ENCODE measurements around the gene PRAMEF10. TPM values are rescaled to one million over a fixed set of nuclear protein-coding genes. Genes with fewer than 3 reads are reported as not detected.
"Not testable (repeated sequence)": the region's sequence is repeated elsewhere in the genome, so short reads cannot be mapped to it uniquely, and the experiment has no call there.

The PRAMEF10 gene, protein sequence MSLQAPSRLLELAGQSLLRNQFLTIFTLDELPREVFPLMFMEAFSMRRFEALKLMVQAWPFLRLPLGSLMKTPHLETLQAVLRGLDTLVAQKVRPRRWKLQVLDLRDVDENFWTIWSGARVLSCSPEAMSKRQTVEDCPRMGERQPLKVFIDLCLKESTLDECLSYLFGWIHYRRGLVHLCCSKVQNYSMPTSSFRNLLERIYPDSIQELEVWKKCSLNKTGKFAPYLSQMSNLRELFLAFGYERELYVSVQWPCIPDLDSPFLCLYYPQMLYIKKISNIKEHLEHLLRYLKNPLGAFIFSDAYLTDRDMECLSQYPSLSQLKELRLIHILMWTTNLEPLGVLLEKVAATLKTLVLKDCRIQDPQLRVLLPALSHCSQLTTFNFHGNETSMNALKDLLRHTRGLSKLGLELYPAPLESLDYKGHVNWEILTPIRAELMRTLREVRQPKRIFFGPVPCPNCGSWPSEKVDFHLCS
- not detected for total RNA-seq

DNA sequence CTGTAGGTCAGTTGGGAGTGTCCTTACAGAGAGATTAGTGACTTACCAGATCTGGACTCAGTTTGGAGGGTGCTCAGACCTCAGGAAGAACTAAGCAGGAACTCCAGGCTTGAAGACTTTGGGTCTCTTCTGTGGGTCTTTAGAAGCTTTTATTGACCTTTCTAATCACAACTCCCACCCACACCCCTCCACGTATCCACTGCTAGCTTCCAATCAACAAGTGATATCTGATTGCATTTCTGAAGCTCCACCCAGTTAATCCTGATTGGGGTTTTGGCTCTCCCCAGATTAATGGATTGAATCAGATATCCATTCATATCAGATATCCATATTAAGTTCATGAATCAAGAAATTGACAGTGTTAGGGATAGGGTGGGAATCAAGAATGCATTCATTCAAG, at the start of gene PRAMEF10:
PRAMEF10 (minus strand) TSS at position 101 of the 400 bp plus-strand sequence. CDS start 2,423 bp downstream, outside the sequence.
- POLR2A ChIA-PET, CTCF ChIA-PET: not testable (repeated sequence)

DNA sequence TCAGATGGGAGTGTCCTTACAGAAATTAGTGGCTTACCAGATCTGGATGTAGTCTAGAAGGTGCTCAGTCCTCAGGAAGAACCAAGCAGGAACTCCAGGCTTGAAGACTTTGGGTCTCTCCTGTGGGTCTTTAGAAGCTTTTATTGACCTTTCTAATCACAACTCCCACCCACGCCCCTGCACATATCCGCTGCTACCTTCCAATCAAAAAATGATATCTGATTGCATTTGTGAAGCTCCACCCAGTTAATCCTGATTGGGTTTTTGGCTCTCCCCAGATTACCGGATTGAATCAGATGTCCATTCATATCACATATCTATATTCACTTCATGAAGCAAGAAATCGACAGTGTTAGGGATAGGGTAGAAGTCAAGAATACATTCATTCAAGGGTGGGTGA, 49.4 kb upstream of the PRAMEF10 start, which contains the start of gene PRAMEF6:
PRAMEF6 (minus strand) TSS at position 101 of the 400 bp plus-strand sequence. CDS start 5,062 bp downstream, outside the sequence.
- POLR2A ChIA-PET, CTCF ChIA-PET: not testable (repeated sequence)

DNA sequence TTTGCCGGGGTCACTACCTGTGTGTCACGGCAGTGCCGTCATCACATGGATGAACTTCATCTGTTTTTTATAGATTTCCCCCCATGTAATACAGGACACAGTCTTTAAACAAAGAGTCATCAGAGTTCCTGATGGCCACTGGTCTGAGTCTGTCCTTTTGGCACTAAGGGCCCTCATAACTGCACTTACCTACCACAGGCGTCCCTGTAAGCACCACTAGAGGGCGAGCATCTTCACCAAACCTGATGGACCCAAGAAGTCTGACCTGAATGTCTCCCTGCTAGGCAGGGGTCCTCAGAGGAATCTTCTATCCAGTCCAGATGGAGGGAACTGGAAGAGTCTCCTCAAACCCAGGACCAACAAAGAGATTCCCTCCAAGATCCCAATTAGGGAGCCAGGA, 26.3 kb upstream of the PRAMEF10 start:
- POLR2A ChIA-PET, CTCF ChIA-PET: not testable (repeated sequence)

DNA sequence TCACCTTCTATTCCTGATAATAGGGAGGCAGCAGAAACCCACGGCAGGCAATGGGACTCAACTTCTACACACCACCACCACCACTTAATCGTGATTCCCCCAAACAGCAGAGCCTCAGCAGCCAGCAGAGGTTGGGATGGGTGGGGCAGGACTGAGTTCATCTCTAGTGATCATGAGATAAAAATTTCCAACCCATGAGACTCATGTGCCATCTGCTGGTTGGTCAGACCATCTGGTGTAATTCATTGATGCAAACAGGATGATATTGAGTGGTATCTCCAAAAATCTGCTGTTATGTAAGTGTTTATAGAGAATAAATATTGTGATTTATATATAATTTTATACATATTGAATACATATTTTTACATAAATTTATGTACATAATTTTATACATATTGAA, 23.7 kb upstream of the PRAMEF10 start:
- POLR2A ChIA-PET, CTCF ChIA-PET: not testable (repeated sequence)

DNA sequence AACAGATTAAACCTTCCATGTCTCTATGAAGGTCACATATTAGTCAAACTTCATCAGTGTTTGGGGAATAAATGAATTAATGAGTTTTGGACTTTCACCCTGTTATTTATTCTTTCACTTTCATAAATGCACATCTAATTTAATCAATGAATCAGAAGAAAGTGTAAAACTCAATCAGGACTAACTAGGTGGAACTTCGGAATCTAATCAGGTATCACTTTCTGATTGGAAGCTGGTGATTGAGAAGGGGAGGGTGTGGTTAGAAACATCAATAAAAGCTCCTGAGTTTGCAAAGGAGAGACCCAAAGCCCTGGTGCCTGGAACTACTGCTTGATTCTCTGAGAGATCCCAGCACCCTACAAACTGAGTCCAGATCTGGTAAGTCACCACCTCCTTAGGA, 18.2 kb upstream of the PRAMEF10 start, which contains the start of gene PRAMEF7:
PRAMEF7 (plus strand) TSS at position 301 of the 400 bp plus-strand sequence. CDS start 1,083 bp downstream, outside the sequence.
- POLR2A ChIA-PET, CTCF ChIA-PET: not testable (repeated sequence)

DNA sequence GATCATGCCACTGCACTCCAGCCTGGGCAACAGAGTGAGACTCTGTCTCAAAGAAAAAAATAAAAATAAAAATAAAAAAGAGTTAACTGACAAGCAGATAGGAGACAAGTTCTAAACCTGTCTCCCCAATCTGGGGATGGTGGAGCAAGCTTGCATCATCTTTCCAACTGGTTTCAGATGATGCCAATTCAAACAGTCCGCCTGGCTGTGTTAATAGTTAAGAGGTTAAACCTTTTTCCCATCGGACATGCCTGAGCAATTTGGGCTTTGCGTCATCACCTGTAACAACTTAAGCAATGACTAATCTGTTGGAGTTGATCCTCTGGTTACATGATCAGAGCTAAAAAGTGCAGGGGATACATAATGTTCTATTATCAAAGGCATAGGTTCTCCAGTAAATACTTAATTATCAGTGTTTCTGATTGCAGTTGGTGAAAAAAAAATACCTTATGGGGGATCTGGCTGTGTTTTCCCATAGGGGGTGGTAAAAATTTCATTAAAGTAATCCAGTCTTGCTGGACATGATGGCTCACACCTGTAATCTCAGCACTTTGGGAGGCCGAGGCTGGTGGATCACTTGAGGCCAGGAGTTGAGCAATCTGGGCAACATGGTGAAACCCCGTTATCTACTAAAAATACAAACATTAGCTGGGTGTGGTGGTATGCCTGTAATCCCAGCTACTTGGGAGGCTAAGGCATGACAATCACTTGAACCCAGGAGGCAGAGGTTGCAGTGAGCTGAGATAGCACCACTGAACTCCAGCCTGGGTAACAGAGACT, 5.9 kb upstream of the PRAMEF10 start:
- CTCF ChIA-PET, POLR2A ChIA-PET: not testable (repeated sequence)

DNA sequence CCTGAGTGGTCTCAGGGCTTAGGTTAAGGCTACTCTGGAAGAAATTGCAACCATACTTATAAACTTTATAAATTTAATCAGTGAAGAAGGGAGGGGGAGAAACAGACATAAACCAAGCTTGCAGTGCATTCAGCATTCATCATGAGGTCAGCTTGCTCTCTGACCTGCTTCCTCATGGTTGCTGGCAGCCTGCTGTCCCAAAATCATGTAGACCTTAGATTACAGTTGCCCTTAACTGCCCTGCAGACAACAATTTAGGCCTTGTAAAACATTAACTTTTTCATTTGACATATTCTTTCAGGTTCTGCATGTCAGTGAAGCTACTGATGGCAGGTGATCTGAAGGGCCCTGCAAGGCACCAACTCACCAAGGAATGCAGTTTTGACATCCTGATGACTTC, 1.1 kb upstream of the PRAMEF10 start:
- POLR2A ChIA-PET, CTCF ChIA-PET: not testable (repeated sequence)

DNA sequence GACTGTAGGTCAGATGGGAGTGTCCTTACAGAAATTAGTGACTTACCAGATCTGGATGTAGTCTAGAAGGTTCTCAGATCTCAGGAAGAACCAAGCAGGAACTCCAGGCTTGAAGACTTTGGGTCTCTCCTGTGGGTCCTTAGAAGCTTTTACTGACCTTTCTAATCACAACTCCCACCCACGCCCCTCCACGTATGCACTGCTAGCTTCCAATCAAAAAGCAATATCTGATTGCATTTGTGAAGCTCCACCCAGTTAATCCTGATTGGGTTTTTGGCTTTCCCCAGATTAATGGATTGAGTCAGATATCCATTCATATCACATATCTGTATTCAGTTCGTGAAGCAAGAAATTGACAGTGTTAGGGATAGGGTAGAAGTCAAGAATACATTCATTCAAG, 12.0 kb downstream of the PRAMEF10 start, which contains the start of gene PRAMEF4:
PRAMEF4 (minus strand) TSS at position 101 of the 400 bp plus-strand sequence. CDS start 2,807 bp downstream, outside the sequence.
- CTCF ChIA-PET, POLR2A ChIA-PET: not testable (repeated sequence)

DNA sequence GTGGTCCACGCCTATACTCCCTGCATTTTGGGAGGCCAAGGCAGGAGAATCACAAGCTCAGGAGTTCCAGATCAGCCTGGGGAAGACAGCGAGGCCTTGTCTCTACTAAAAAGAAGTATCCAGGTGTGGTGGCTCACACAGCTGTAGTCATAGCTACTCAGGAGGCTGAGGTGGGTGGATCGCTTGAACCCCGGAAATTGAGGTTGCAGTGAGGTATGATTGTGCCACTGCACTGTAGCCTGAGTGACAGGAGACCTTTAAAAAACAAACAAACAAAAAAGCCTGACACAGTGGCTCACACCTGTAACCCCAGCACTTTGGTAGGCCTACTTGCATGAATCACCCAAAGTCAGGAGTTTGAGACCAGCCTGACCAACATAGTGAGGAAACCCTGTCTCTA, 19.6 kb downstream of the PRAMEF10 start:
- POLR2A ChIA-PET, CTCF ChIA-PET: not testable (repeated sequence)

DNA sequence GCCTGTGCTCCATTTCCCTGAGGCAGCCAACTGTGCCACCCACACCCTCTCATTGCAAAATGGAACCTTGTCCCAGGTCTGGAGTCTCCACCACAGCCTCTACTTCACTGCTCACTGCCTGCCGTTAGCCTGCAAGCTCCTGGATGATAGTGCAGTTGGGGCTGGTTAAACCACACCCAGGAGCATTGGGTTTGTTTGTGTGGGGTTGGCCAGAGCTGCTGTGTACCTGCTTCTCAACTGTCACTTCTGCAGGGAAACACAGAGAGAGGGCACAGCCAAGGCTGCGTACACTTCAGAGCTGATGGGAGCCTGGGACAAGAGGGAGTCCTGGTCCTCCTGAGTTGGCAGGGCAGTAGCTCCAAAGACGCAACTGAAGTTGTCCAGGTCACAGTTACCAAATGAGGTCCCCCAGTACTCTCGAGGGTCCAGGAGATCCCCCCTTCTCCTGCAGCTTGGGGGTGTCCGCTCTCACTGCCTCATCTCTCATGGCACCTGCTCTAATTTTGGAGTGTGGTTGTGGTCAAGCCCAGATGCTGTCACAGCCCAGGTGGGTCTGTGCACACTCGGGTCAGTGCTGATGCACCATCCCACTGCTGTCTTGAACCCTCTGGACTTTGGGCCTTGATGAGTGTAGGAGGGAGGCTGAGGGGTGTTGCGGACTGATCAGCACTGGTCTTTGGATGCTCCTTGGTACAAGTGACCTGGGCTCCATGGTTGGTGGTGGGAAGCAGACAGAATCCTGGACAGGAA, 34.8 kb downstream of the PRAMEF10 start:
- POLR2A ChIA-PET, CTCF ChIA-PET: not testable (repeated sequence)

DNA sequence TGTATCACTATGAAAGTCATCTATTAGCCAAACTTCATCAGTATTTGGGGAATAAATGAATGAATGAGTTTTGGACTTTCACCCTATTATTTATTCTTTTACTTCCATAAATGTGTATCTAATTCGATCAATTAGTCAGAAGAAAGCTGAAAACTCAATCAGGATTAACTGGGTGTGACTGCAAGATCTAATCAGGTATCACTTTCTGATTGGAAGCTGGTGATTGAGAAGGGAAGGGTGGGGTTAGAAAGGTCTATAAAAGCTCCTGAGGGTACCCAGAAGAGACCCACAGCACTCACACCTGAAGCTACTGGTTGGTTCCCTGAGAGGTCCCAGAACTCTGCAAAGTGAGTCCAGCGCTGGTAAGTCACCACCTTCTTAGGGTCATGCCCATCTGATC, 41.3 kb downstream of the PRAMEF10 start, which contains the start of gene PRAMEF2:
PRAMEF2 (plus strand) TSS at position 301 of the 400 bp plus-strand sequence. CDS start 1,924 bp downstream, outside the sequence.
- POLR2A ChIA-PET, CTCF ChIA-PET: not testable (repeated sequence)

DNA sequence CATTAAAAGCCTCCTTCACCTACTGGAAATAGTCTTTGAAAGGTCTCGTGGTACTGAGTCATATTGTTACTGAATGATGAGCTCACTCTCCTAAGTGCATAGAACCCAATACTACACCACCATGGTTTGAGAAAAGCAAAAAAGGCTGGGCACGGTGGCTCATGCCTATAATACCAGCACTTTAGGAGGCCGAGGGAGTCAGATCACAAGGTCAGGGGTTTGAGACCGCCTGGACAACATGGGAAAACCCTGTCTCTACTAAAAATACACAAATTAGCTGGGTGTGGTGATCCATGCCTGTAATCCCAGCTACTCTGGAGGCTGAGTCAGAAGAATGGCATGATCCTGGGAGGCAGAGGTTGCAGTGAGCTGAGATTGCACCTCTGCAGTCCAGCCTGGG, 46.3 kb downstream of the PRAMEF10 start:
- ChIA-PET CTCF (no interaction called here), POLR2A (no interaction called here)

DNA sequence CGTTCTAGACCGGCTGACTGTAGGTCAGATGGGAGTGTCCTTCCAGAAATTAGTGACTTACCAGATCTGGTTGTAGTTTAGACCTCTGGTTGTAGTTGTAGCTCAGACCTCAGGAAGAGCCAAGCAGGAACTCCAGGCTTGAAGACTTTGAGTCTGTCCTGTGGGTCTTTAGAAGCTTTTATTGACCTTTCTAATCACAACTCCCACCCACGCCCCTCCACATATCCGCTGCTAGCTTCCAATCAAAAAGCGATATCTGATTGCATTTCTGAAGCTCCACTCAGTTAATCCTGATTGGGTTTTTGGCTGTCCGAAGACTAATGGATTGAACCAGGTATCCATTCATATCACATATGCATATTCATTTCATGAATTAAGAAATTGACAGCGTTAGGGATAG, 49.5 kb downstream of the PRAMEF10 start, which contains the start of gene HNRNPCL1:
HNRNPCL1 (minus strand) TSS at position 101 of the 400 bp plus-strand sequence. CDS start 431 bp downstream, outside the sequence.
- POLR2A ChIA-PET, CTCF ChIA-PET: not testable (repeated sequence)

Other genes starting within 250 kb of the PRAMEF10 start
- gene AADACL3, start 182.2 kb downstream of the PRAMEF10 start, total RNA-seq = not detected
- not detected for gene CFAP107, start 152.1 kb downstream of the PRAMEF10 start, total RNA-seq
- not detected for gene PRAMEF12, start 124.5 kb downstream of the PRAMEF10 start, total RNA-seq
- not detected for gene PRAMEF1, start 106.9 kb downstream of the PRAMEF10 start, total RNA-seq
- gene PRAMEF11, start 66.9 kb downstream of the PRAMEF10 start, total RNA-seq = not detected
- not detected for gene HNRNPCL1, start 49.5 kb downstream of the PRAMEF10 start, total RNA-seq
- gene PRAMEF2, start 41.2 kb downstream of the PRAMEF10 start, total RNA-seq = not detected
- not detected for gene PRAMEF4, start 12.1 kb downstream of the PRAMEF10 start, total RNA-seq
- not detected for gene PRAMEF7, start 18.3 kb upstream of the PRAMEF10 start, total RNA-seq
- gene PRAMEF6, start 49.3 kb upstream of the PRAMEF10 start, total RNA-seq = not detected
- not detected for gene PRAMEF27, start 158.3 kb upstream of the PRAMEF10 start, total RNA-seq
- gene HNRNPCL3, start 162.5 kb upstream of the PRAMEF10 start, total RNA-seq = not detected
- not detected for gene PRAMEF25, start 172.5 kb upstream of the PRAMEF10 start, total RNA-seq
- not detected for gene HNRNPCL2, start 218.6 kb upstream of the PRAMEF10 start, total RNA-seq